ENCODE data around the gene CXCL14. TPM values are rescaled to one million over a fixed set of nuclear protein-coding genes. Genes with fewer than 3 reads are reported as not detected.

The CXCL14 gene
- total and polyA plus RNA-seq, 2 donors (not counting 1 experiment from before 2014, with no cell fraction given), result not detected

- H4K20me1 ChIP-seq (ENCODE audit: control insufficient read depth, insufficient read depth, low read length, poor library complexity, severe bottlenecking), result no peaks in the 10 kb centered on the region
- DNase-seq (no peak), ATAC-seq (ENCODE audit: low read depth) (no peak)
- no peaks in the 10 kb centered on the region for H3K36me3 ChIP-seq (replicated peaks in 1 of 2; ENCODE audit: control extremely low read depth in 1 of 2, control insufficient read depth in 1 of 2, extremely low read depth in 1 of 2, insufficient read depth in 2 of 2, low read length in 1 of 2)
- ChIA-PET POLR2A (no interaction called here), CTCF (no interaction called here)
- no peaks in the 10 kb centered on the region for H3K79me2 ChIP-seq (ENCODE audit: control insufficient read depth, insufficient read depth, low read length)
- H3K9me3 Mint-ChIP-seq (ENCODE audit: insufficient read depth), result no peaks in the 10 kb centered on the region
- peaks cover 0 to 8% (median 2%) of the 10 kb centered on the region in 3 donors for H3K9me3 ChIP-seq (ENCODE audit: control extremely low read depth in 1 of 3, control insufficient read depth in 2 of 3, insufficient read depth in 1 of 3, low read length in 2 of 3)
- H3K4me2 ChIP-seq (replicated peaks; ENCODE audit: low read depth, low read length, poor library complexity, severe bottlenecking), result no peak overlapping the region
- H3K27me3 ChIP-seq (replicated peaks in 1 of 4; ENCODE audit: control extremely low read depth in 1 of 4, control insufficient read depth in 3 of 4, insufficient read depth in 4 of 4, low read length in 3 of 4), result peaks cover 0 to 24% (median 13%) of the 10 kb centered on the region in 4 experiments
- intact Hi-C loops (cut with micrococcal nuclease), result no loop called here
- H3K4me1 Mint-ChIP-seq, result no peaks in the 10 kb centered on the region
- no peak overlapping the region for H2AFZ ChIP-seq (ENCODE audit: insufficient read depth, low read depth, low read length, poor library complexity, severe bottlenecking)
- H3K27ac Mint-ChIP-seq, result no peak overlapping the region
- no peaks in the 10 kb centered on the region for H3K4me1 ChIP-seq (ENCODE audit: control insufficient read depth in 2 of 2, insufficient read depth in 2 of 2, low read length in 2 of 2)
- H3K27me3 Mint-ChIP-seq, result peaks cover 62% of the 10 kb centered on the region
- no peak overlapping the region for H3K27ac ChIP-seq (ENCODE audit: low read length in 2 of 2)
- TF ChIP-seq CTCF (IDR thresholded peaks at IDR 0.05) (no peak), EZH2 (IDR thresholded peaks at IDR 0.05; ENCODE audit: borderline replicate concordance, insufficient read depth, low read depth, low read length, poor library complexity, severe bottlenecking) (no peak)
- no peak overlapping the region for H3K4me3 Mint-ChIP-seq
- no peak overlapping the region for H3K4me3 ChIP-seq (ENCODE audit: control extremely low read depth in 1 of 5, extremely low read depth in 1 of 5, insufficient read depth in 1 of 5, low read depth in 2 of 5, low read length in 4 of 5)
- no peak overlapping the region for H3K9ac ChIP-seq (ENCODE audit: low read length)
Observed at GRCh38 chr5:135526924-135527323, 51.9 kb downstream of the CXCL14 start.

- WGBS (ENCODE audit: insufficient coverage), result no CpG with 5 or more reads among the region's 2 CpGs
- Histone ChIP-seq H4K20me1 (ENCODE audit: control insufficient read depth, insufficient read depth, low read length, poor library complexity, severe bottlenecking) (no peaks in the 10 kb centered on the region), H2AFZ (ENCODE audit: insufficient read depth, low read depth, low read length, poor library complexity, severe bottlenecking) (no peak overlapping the region), H3K27ac (ENCODE audit: low read length in 2 of 2) (no peak overlapping the region), H3K9ac (ENCODE audit: low read length) (no peak overlapping the region), H3K79me2 (ENCODE audit: control insufficient read depth, insufficient read depth, low read length) (no peaks in the 10 kb centered on the region), H3K9me3 (ENCODE audit: control extremely low read depth in 1 of 3, control insufficient read depth in 2 of 3, insufficient read depth in 1 of 3, low read length in 2 of 3) (peaks cover 0 to 8% (median 2%) of the 10 kb centered on the region in 3 donors), H3K4me3 (ENCODE audit: control extremely low read depth in 1 of 5, extremely low read depth in 1 of 5, insufficient read depth in 1 of 5, low read depth in 2 of 5, low read length in 4 of 5) (no peak overlapping the region), H3K4me1 (ENCODE audit: control insufficient read depth in 2 of 2, insufficient read depth in 2 of 2, low read length in 2 of 2) (no peaks in the 10 kb centered on the region), H3K36me3 (replicated peaks in 1 of 2; ENCODE audit: control extremely low read depth in 1 of 2, control insufficient read depth in 1 of 2, extremely low read depth in 1 of 2, insufficient read depth in 2 of 2, low read length in 1 of 2) (no peaks in the 10 kb centered on the region), H3K4me2 (replicated peaks; ENCODE audit: low read depth, low read length, poor library complexity, severe bottlenecking) (no peak overlapping the region), H3K27me3 (replicated peaks in 1 of 4; ENCODE audit: control extremely low read depth in 1 of 4, control insufficient read depth in 3 of 4, insufficient read depth in 4 of 4, low read length in 3 of 4) (peaks cover 0 to 18% (median 14%) of the 10 kb centered on the region in 4 experiments)
- no peaks in the 10 kb centered on the region for H3K9me3 Mint-ChIP-seq (ENCODE audit: insufficient read depth)
- DNase-seq, result no peak
- ChIA-PET POLR2A (no interaction called here), CTCF (no interaction called here)
- no peaks in the 10 kb centered on the region for H3K4me1 Mint-ChIP-seq
- intact Hi-C loops (cut with micrococcal nuclease), result no loop called here
- H3K4me3 Mint-ChIP-seq, result no peak overlapping the region
- no peak for TF ChIP-seq CTCF (IDR thresholded peaks at IDR 0.05)
- TF ChIP-seq EZH2 (IDR thresholded peaks at IDR 0.05; ENCODE audit: borderline replicate concordance, insufficient read depth, low read depth, low read length, poor library complexity, severe bottlenecking), result no peak
- no peak for ATAC-seq (ENCODE audit: low read depth)
- H3K27ac Mint-ChIP-seq, result no peak overlapping the region
- H3K27me3 Mint-ChIP-seq, result peaks cover 46% of the 10 kb centered on the region
Observed at GRCh38 chr5:135521964-135522363, 56.8 kb downstream of the CXCL14 start.

Other genes with a start within 250 kb of the CXCL14 start
- gene MACROH2A1, start 179.8 kb downstream of the CXCL14 start, total RNA-seq, result 99.7 and 100.0 TPM in 2 replicates
- gene MACROH2A1, start 179.8 kb downstream of the CXCL14 start, polyA plus RNA-seq, result 80.1 and 95.1 TPM in 2 replicates
- gene DCANP1, start 131.6 kb downstream of the CXCL14 start, total RNA-seq, result 0.10 TPM in 1 of 2 replicates, not detected in the other
- not detected in 2 replicates for gene DCANP1, start 131.6 kb downstream of the CXCL14 start, polyA plus RNA-seq
- gene TIFAB, start 126.6 kb downstream of the CXCL14 start, total RNA-seq, result not detected in 2 replicates
- 0.03 TPM in 1 of 2 replicates, not detected in the other for gene TIFAB, start 126.6 kb downstream of the CXCL14 start, polyA plus RNA-seq
- not detected in 2 replicates for gene NEUROG1, start 43.0 kb downstream of the CXCL14 start, total RNA-seq
- gene NEUROG1, start 43.0 kb downstream of the CXCL14 start, polyA plus RNA-seq, result not detected in 2 replicates

Measured in B cell (primary cell).